OCI-LY7 (cell line): ENCODE measurements around the gene TRMT61A.

ENCODE experiments used
- CTCF ChIP-seq: fragments of 200-600 bp; sonication (generic); conservative IDR thresholded peaks from 2 replicates; pipeline ENCODE4 v1.5.1; 2014; ENCODE audit warnings: mild to moderate bottlenecking, antibody characterized with exemption, low read length, moderate library complexity, mixed read lengths
- EZH2phosphoT487 ChIP-seq: fragments of 200-600 bp; sonication (generic); IDR thresholded peaks from 2 replicates; pipeline ENCODE4 v1.6.1; 2018; ENCODE audit warnings: low read depth, borderline replicate concordance, mild to moderate bottlenecking, mixed run types, antibody characterized with exemption, low read length, moderate library complexity, mixed read lengths

- TF ChIP-seq EZH2phosphoT487 = no peak
- TF ChIP-seq CTCF = no peak
These were observed 1.4 kb downstream of the TRMT61A start for GRCh38 chr14:103530390-103530789.
